Peyer's patch (tissue), 4 donors: ENCODE data around the gene STARD9.

ENCODE experiments used
- POLR2A ChIP-seq, 2 donors: fragments of 450-650 bp; IDR thresholded peaks; one replicate each; pipeline ENCODE4 v1.5.1; 2017; ENCODE audit warnings: antibody characterized with exemption in 2 of 2, mild to moderate bottlenecking in 2 of 2, moderate library complexity in 2 of 2
- TF ChIP-seq, protein P1 (sequence below), 6 experiments: fragments of 450-650 bp in 4 of 6; fragments of 200-600 bp in 2 of 6; sonication (generic) in 1 of 6; IDR thresholded peaks; one replicate each; pipeline ENCODE4 v1.5.1; 2017 to 2019; ENCODE audit warnings: antibody characterized with exemption in 6 of 6, mild to moderate bottlenecking in 3 of 6, moderate library complexity in 1 of 6

GRCh38 chr15:42720071-42720470 is 144.7 kb downstream of the STARD9 start:
- TF ChIP-seq, protein P1, sequence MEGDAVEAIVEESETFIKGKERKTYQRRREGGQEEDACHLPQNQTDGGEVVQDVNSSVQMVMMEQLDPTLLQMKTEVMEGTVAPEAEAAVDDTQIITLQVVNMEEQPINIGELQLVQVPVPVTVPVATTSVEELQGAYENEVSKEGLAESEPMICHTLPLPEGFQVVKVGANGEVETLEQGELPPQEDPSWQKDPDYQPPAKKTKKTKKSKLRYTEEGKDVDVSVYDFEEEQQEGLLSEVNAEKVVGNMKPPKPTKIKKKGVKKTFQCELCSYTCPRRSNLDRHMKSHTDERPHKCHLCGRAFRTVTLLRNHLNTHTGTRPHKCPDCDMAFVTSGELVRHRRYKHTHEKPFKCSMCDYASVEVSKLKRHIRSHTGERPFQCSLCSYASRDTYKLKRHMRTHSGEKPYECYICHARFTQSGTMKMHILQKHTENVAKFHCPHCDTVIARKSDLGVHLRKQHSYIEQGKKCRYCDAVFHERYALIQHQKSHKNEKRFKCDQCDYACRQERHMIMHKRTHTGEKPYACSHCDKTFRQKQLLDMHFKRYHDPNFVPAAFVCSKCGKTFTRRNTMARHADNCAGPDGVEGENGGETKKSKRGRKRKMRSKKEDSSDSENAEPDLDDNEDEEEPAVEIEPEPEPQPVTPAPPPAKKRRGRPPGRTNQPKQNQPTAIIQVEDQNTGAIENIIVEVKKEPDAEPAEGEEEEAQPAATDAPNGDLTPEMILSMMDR (IDR thresholded peaks at IDR 0.05) = no peak
- no peak for TF ChIP-seq POLR2A (IDR thresholded peaks at IDR 0.05)
